CD4-positive, alpha-beta T cell treated with Interleukin-15 for 1 hour (primary cell): ENCODE measurements around the gene PAPOLA.
"Not testable (repeated sequence)": the region's sequence is repeated elsewhere in the genome, so short reads cannot be mapped to it uniquely, and the experiment has no call there.

Experiments used
- DNase-seq: peaks from one replicate; pipeline ENCODE4 v3.0.0-alpha.2; 2020

The PAPOLA gene

DNA sequence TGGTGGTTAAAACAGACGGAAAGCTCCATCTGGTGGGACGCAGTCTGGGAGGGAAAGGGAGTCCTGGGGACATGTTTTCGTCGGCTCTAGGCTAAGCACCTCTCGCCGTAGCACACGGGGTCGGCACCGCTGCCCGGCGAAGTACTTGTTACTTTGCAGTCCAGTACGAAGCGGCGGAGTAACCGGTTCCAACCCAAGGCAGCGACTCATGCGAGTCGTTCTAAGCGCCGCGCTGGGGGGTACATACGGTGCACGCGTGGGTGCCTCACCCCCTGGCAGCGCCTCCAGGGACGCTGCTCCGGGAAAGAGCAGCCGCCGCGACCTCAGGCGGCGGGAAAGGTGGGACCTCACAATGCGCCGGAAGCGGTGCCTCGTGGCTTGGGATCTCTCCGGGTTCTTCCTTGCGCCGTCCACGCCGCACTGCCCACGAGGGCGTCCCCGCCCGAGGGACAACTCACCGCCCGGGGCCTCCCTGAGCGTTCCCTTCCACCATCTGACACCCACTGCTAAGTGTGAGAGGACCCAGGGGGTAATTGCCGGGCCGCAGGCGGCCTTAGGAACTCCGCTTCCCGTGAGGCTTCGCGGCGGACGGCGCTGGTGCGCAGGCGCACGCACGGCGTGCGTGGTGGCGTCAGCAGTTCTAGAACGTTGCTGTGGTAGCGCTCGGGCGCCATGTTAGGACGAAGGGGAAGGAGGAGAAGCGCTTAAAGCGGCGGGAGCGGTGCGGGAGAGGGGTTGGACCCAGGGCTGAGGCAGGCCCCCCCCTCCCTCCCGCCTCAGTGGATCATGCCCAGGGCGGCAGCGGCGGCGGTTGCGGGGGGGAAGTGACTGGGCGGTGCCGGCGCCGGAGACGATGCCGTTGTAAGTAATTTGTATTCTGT is at the start of gene PAPOLA:
Gene PAPOLA (plus strand): TSS at position 643 of the 881 bp plus-strand sequence. CDS start 211 bp downstream, at position 854.
- DNase-seq, result peak; percentile 96

- DNase-seq, result no peak
These were observed 49.5 kb upstream of the PAPOLA start for GRCh38 chr14:96452684-96453083.

DNA sequence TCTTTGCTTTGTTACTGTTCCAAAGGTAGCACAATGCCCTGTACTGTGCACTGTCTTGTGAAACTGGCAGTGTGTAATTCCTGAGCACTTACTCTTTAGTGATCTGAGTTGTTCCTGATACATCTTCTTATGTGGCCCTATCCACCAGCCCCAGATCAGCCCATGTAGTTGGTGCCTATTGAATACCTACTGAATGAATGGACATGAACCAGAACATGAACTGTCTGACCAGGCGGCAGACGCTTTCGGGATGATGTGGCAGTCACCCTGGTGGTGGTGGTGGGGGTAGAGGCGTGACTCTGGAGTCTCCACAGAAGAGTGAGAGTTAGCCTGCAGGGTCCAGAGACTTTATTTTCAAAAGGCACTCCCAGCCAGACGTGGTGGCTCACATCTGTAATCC is 46.6 kb upstream of the PAPOLA start:
- DNase-seq, result no peak

GRCh38 chr14:96459851-96460250 is 42.3 kb upstream of the PAPOLA start:
- DNase-seq, result no peak

DNA sequence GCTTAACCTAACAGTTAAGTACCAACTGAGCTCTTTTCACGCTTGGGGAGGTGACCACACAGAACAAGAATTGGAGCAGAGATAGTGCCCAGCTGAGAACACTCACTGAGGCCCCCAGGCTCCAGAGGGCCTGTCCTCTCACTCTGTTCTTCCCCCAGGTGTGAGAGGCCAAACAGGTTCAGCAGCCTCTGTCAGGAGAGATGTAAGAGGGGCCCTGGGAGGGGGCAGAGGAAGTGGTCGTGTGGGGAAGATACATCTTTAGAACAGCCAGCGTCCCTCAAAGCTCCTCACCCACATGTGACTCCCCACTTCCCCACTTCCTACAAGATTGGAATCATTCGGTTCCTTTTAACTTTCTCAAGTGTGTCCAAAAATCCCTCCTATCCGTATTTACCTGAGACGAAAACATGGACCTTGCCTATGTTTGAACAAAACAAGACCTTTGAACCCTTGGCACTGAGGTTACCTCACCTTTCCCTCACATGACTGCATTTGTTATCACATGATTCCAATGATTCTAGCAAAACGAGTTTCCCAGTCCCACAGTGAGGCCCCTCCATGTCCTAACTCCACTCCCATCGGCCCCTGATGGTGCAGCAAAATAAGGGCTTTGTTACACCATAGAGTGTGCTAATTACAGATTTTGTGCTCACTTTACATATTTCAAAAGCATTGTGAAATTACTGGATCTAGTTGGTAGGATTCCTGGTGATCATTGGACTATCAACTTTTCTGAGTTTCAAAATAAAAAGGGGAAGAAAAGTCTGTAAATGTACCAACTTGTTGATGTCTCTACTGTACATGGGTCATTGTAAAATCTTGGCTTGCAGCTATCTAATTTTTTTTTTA is 40.0 kb upstream of the PAPOLA start:
- no peak for DNase-seq

- no peak for DNase-seq
These were observed 38.0 kb upstream of the PAPOLA start for GRCh38 chr14:96464136-96464535.

GRCh38 chr14:96466918-96467317 is 35.3 kb upstream of the PAPOLA start:
- no peak for DNase-seq

GRCh38 chr14:96470331-96470730 is 31.9 kb upstream of the PAPOLA start:
- DNase-seq, result no peak

DNA sequence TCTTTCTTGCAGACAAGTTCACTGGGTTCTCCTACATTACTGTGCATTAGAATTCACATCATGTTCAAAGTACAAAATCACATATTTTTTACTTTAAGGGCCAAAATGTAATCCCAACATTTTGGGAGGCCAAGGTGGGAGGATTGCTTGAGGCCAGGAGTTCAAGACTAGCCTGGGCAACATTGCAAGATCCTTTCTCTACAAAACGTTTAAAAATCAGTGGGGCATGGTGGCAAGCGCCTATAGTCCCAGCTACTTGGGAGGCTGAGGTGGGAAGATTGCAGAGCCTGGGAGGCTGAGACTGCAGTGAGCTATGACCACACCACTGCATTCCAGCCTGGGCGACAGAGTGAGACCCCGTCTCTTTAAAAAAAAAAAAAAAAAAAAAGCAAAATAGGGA is 31.2 kb upstream of the PAPOLA start:
- not testable (repeated sequence) for DNase-seq

GRCh38 chr14:96478119-96478518 is 24.1 kb upstream of the PAPOLA start:
- DNase-seq, result no peak

GRCh38 chr14:96479435-96480146 is 22.6 kb upstream of the PAPOLA start:
- DNase-seq, result no peak

- DNase-seq, result no peak
These were observed 20.4 kb upstream of the PAPOLA start for GRCh38 chr14:96481731-96482314.

- DNase-seq, result no peak
These were observed 19.2 kb upstream of the PAPOLA start for GRCh38 chr14:96482986-96483385.

- no peak for DNase-seq
These were observed 17.8 kb upstream of the PAPOLA start for GRCh38 chr14:96484399-96484798.

- no peak for DNase-seq
These were observed 15.5 kb upstream of the PAPOLA start for GRCh38 chr14:96486705-96487104.

DNA sequence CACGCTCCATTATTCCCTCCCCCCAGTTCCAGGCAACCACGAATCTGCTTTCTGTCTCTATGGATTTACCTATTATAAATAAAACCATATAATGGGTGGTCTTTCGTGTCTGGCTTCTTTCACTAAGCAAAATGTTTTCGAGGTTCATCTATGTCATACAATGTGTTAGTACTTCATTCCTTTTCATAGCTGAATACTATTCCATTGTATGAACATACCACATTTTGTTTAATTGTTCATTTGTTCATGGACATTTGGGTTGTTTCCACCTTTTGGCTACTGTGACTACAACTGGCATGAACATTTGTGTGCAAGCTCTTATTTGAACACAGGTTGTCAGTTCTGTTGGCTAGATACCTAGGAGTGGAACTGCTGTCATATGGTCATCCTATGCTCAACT is 12.9 kb upstream of the PAPOLA start:
- no peak for DNase-seq

- DNase-seq, result no peak
These were observed 9.0 kb upstream of the PAPOLA start for GRCh38 chr14:96493178-96493577.

DNA sequence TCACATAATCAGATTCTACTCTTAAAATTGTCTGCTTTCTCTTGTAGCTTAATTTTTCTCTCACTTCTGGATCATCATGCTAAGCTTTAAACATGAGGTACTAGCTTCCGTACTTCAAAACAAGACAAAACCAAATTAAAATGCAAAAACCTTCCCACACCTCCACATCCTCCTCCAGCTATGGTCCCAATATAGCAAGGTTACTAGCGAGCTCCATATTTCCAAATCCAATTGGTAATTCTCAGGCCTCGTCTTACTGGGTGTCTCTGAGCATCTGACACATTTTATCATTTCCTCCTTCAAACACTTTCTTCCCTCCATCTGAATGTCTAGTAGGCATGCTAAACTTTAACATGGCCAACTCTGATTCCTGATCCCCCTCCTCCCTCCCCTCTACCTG is 7.9 kb upstream of the PAPOLA start:
- no peak for DNase-seq

GRCh38 chr14:96497087-96497486 is 5.1 kb upstream of the PAPOLA start:
- DNase-seq, result no peak

- no peak for DNase-seq
These were observed 4.6 kb upstream of the PAPOLA start for GRCh38 chr14:96497586-96497985.

GRCh38 chr14:96501217-96501739 is 904 bp upstream of the PAPOLA start:
- no peak for DNase-seq

- DNase-seq, result peak; percentile 54
These were observed 581 bp downstream of the PAPOLA start for GRCh38 chr14:96502621-96503305.
